ENCODE measurements around the gene RSKR. TPM values are rescaled to one million over a fixed set of nuclear protein-coding genes. Genes with fewer than 3 reads are reported as not detected.

The RSKR gene
- total RNA-seq, 1 donor from 2014 or later = 2.3 TPM

DNA sequence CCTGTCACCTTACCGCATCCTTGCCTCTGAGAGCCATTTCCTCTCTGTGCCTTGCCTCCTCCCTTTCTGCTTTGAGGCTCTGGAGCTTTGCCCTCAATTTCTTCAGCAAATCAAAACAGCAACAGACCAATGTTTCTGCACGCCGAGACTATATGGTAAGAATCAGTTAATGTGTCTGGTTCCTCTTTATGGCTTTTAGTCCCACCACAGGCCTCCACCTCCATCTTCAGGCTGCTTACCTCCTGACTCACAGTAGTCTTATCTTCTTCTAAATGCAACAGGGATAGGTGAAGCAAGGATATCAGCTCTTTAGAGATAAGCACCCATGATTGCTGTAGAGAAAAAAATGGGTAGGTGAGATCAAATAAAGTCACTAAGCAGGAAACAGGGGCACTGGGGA is 28.1 kb downstream of the RSKR start:
- Histone ChIP-seq H3K36me3 (ENCODE audit: control insufficient read depth, insufficient read depth, low read length) (peaks cover 3% of the 10 kb centered on the region), H3K27me3 (ENCODE audit: control insufficient read depth, insufficient read depth, low read length) (no peaks in the 10 kb centered on the region), H3K4me3 (ENCODE audit: low read depth, low read length) (no peak overlapping the region)
- no peak for DNase-seq (ENCODE audit: low read depth)
- TF ChIP-seq, protein P1, sequence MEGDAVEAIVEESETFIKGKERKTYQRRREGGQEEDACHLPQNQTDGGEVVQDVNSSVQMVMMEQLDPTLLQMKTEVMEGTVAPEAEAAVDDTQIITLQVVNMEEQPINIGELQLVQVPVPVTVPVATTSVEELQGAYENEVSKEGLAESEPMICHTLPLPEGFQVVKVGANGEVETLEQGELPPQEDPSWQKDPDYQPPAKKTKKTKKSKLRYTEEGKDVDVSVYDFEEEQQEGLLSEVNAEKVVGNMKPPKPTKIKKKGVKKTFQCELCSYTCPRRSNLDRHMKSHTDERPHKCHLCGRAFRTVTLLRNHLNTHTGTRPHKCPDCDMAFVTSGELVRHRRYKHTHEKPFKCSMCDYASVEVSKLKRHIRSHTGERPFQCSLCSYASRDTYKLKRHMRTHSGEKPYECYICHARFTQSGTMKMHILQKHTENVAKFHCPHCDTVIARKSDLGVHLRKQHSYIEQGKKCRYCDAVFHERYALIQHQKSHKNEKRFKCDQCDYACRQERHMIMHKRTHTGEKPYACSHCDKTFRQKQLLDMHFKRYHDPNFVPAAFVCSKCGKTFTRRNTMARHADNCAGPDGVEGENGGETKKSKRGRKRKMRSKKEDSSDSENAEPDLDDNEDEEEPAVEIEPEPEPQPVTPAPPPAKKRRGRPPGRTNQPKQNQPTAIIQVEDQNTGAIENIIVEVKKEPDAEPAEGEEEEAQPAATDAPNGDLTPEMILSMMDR (IDR thresholded peaks at IDR 0.05; ENCODE audit: insufficient read depth, low read length, poor library complexity, severe bottlenecking) = no peak

DNA sequence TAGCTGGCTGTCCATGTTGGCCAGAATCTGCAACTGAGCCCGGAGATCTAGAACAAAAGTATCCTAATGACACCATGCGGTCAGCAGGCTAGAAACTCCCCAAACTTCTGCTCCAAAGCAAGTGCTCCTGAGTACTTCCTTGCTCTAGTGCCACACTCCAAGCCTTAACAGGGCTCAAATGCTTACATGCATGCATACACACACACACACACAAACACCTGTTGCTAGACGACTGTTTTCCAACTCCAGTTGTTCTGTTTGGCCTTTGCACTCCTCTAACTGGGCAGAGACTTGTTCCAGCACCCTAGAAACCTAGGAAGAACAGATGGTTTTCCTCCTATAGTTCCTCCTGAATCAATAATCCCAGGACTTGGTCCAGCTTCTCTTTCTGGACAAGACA is 29.6 kb downstream of the RSKR start:
- Histone ChIP-seq H3K27me3 (ENCODE audit: control insufficient read depth, insufficient read depth, low read length) (no peaks in the 10 kb centered on the region), H3K36me3 (ENCODE audit: control insufficient read depth, insufficient read depth, low read length) (peaks cover 3% of the 10 kb centered on the region), H3K4me3 (ENCODE audit: low read depth, low read length) (no peak overlapping the region)
- no peak for DNase-seq (ENCODE audit: low read depth)
- TF ChIP-seq, protein P1 (IDR thresholded peaks at IDR 0.05; ENCODE audit: insufficient read depth, low read length, poor library complexity, severe bottlenecking) = no peak

DNA sequence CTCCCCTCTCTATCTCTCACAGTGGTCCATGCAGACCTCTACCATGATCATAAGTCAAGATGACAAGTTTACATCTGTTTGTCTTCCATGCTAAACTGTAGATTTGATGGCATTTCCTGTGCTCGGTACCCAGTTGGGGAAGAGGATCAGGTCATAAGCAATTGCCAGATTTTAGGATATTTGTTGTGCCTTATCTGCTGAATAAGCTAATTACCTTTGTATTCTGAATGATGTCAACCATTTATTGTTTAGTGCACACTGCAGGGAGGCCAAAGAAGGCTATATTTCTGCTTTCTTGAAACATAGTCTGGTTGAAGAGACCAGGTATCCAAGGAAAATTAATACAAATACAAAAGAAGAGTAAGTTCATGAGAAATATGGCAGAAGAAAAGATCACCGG is 31.5 kb downstream of the RSKR start:
- no peak for DNase-seq (ENCODE audit: low read depth)
- H3K4me3 ChIP-seq (ENCODE audit: low read depth, low read length) = no peak overlapping the region
- TF ChIP-seq, protein P1 (IDR thresholded peaks at IDR 0.05; ENCODE audit: insufficient read depth, low read length, poor library complexity, severe bottlenecking) = no peak
- H3K27me3 ChIP-seq (ENCODE audit: control insufficient read depth, insufficient read depth, low read length) = no peaks in the 10 kb centered on the region
- peaks cover 3% of the 10 kb centered on the region for H3K36me3 ChIP-seq (ENCODE audit: control insufficient read depth, insufficient read depth, low read length)

DNA sequence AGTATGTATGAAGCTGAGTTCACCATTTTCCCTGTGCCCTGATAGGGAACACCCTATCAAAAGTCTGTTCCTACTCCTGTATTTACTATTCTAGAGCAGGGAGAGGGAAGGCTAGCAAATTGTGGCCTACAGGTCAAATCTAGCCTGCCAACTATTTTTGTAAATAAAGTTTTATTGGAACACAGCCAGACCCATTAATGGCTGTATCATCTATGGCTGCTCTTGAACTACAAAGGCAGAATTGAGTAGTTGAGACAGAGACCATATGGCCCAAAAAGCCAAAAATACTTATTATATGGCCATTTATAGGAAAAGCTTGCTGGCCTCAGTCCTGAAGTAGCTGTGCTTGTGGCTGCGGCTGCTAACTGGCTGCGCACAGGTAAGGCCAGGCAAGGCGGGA is 33.0 kb downstream of the RSKR start:
- Histone ChIP-seq H3K27me3 (ENCODE audit: control insufficient read depth, insufficient read depth, low read length) (no peaks in the 10 kb centered on the region), H3K4me3 (ENCODE audit: low read depth, low read length) (no peak overlapping the region), H3K36me3 (ENCODE audit: control insufficient read depth, insufficient read depth, low read length) (peaks cover 3% of the 10 kb centered on the region)
- no peak for DNase-seq (ENCODE audit: low read depth)
- TF ChIP-seq, protein P1 (IDR thresholded peaks at IDR 0.05; ENCODE audit: insufficient read depth, low read length, poor library complexity, severe bottlenecking) = no peak

DNA sequence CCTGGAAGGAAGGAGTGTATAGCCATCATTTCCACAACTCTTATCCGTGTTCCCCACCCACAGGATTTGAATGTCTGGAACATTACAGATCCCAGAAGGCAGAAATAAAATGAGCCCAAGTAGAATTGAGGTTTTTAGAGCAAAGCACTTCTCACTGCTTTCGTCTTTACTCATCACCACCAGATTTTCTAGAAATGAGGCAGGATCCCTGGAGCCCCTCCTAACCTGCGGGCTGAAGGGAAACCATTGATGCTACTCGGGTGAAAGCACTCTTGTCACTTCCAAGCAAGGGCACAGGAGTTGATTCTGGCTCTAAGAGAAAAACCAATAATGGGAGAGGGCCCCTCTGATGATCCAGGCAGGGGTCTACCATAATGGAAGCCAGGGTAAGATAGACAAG is 34.5 kb downstream of the RSKR start:
- no peaks in the 10 kb centered on the region for H3K27me3 ChIP-seq (ENCODE audit: control insufficient read depth, insufficient read depth, low read length)
- no peak overlapping the region for H3K4me3 ChIP-seq (ENCODE audit: low read depth, low read length)
- H3K36me3 ChIP-seq (ENCODE audit: control insufficient read depth, insufficient read depth, low read length) = peaks cover 3% of the 10 kb centered on the region
- DNase-seq (ENCODE audit: low read depth) = no peak
- TF ChIP-seq, protein P1 (IDR thresholded peaks at IDR 0.05; ENCODE audit: insufficient read depth, low read length, poor library complexity, severe bottlenecking) = no peak

Data from kidney epithelial cell (primary cell).